ENCODE results near the gene TKT. TPM values are rescaled to one million over a fixed set of nuclear protein-coding genes. Genes with fewer than 3 reads are reported as not detected.

TKT gene
- total RNA-seq, 1 experiment from 2014 or later: 446 TPM

DNA sequence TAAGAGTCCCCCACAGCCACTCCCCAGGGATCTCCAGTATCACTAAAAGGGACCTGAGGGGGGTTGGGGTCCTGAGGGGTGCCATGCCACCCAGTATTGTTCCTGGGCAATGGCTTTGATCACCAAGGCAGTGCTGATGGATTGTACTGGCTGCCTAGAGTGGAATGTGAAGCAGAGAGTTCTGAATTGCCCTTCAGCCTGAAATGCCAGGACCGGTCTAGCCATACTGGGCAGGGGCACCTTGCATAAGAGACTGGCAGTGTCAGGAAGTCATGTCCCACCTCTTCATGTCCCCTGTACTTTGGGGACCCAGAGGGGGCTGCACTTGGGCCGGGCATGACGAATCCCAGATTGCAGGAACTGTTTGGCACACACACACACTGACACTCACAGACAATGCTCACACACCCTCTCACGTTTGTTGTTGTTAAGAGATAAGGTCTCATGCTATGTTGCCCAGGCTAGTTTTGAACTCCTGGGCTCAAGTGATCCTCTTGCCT, 4.5 kb upstream of the TKT start:
- Mint-ChIP-seq H3K4me1 (ENCODE audit: low read depth, unreplicated experiment) (peaks cover 29% of the 10 kb centered on the region), H3K27me3 (ENCODE audit: unreplicated experiment) (no peaks in the 10 kb centered on the region), H3K36me3 (ENCODE audit: insufficient read depth, unreplicated experiment) (peaks cover 6% of the 10 kb centered on the region), H3K9me3 (ENCODE audit: low read depth, unreplicated experiment) (no peaks in the 10 kb centered on the region), H3K27ac (ENCODE audit: unreplicated experiment) (no peak overlapping the region), H3K4me3 (ENCODE audit: low read depth, unreplicated experiment) (no peak overlapping the region)
- no TSS peak for BruUV-seq (replicated peaks)
- no peak for DNase-seq
- intact Hi-C loops (cut with micrococcal nuclease; ENCODE audit: unreplicated experiment): no loop called here
- CTCF ChIA-PET: no interaction called here
- TF ChIP-seq, protein P1, sequence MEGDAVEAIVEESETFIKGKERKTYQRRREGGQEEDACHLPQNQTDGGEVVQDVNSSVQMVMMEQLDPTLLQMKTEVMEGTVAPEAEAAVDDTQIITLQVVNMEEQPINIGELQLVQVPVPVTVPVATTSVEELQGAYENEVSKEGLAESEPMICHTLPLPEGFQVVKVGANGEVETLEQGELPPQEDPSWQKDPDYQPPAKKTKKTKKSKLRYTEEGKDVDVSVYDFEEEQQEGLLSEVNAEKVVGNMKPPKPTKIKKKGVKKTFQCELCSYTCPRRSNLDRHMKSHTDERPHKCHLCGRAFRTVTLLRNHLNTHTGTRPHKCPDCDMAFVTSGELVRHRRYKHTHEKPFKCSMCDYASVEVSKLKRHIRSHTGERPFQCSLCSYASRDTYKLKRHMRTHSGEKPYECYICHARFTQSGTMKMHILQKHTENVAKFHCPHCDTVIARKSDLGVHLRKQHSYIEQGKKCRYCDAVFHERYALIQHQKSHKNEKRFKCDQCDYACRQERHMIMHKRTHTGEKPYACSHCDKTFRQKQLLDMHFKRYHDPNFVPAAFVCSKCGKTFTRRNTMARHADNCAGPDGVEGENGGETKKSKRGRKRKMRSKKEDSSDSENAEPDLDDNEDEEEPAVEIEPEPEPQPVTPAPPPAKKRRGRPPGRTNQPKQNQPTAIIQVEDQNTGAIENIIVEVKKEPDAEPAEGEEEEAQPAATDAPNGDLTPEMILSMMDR (IDR thresholded peaks at IDR 0.05; ENCODE audit: unreplicated experiment): no peak

DNA sequence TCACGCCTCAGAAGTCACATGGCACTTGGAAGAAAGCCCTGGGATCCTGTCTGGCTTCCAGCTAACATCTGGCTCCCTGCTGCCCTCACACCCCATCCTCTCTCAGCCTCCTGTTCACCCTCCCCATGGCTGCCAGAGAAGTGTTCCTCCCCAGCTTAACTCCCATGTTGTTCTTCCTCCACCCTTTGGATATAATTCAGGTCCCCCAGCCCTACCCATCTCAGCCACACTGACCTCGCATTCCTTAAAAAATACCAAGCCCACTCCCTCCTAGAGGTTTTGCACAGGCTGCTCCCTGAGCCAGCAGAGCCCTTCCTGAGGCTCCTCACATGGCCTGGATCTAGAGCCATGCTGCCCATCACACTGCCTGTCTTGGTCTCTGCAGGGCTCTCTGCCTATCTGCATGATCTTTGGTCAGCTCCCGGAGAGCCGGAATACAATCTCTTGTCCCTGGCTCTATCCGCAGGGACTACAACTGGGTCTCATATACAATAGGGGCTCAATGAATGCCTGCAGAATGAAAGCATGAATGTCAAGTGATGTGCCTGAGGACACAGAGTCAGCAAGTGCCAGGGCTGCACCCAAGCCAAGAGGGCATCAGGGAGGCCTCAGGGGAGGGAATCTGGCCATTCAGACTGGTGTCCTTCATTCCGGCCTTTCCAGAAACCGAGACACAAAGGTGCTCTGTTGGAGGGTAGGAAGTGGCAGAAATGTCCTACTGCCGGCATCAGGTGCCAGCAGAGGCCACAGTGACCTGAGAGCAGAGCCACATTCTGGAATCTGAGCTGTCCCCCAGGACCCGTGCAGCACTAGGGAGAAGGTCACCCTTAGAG, 3.8 kb upstream of the TKT start:
- BruUV-seq (replicated peaks): no TSS peak
- CTCF ChIA-PET: no interaction called here
- intact Hi-C loops (cut with micrococcal nuclease; ENCODE audit: unreplicated experiment): no loop called here
- Mint-ChIP-seq H3K27ac (ENCODE audit: unreplicated experiment) (no peak overlapping the region), H3K4me3 (ENCODE audit: low read depth, unreplicated experiment) (no peak overlapping the region), H3K27me3 (ENCODE audit: unreplicated experiment) (no peaks in the 10 kb centered on the region), H3K4me1 (ENCODE audit: low read depth, unreplicated experiment) (peaks cover 22% of the 10 kb centered on the region), H3K36me3 (ENCODE audit: insufficient read depth, unreplicated experiment) (peaks cover 13% of the 10 kb centered on the region), H3K9me3 (ENCODE audit: low read depth, unreplicated experiment) (no peaks in the 10 kb centered on the region)
- no peak for DNase-seq
- TF ChIP-seq, protein P1 (IDR thresholded peaks at IDR 0.05; ENCODE audit: unreplicated experiment): no peak

DNA sequence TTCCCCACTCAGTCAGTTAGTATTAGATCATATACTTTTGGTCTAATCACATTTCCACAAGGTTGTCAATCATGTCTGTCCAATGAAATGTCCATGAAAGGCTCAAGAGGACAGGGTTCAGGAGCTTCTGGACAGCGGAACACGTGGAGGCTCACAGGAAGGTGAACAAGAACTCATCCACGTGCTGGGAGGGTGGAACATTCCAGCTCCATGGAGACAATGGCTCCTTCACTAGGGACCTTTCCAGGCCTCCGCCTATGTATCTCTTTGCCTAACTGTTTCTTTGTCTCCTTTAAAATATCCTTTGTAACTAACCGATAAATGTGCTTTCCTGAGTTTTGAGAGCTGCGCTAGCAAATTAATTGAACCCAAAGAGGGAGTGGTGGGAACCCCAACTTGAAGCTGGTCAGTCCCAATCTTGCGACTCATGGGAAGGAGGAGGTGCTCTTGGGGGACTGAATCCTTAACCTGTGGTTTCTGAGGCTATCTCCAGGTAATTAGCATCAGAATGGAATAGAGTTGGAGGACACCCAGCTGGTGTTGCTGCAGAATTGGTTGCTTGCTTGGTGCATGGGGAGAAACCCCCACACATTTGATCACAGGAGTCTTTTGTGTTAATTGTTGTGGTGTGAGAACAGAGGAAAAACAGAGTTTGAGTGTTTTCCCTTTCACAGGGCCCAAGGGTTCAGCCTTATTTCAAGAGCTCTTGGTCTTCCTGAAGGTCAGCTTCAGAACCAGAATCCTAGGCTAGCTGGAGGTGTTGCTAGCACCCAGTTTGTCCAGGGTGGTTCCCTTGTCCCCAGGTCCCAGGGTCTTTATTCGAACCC, 3.0 kb upstream of the TKT start:
- TF ChIP-seq, protein P1 (IDR thresholded peaks at IDR 0.05; ENCODE audit: unreplicated experiment): no peak
- Mint-ChIP-seq H3K36me3 (ENCODE audit: insufficient read depth, unreplicated experiment) (peaks cover 21% of the 10 kb centered on the region), H3K27ac (ENCODE audit: unreplicated experiment) (no peak overlapping the region), H3K4me1 (ENCODE audit: low read depth, unreplicated experiment) (peaks cover 19% of the 10 kb centered on the region), H3K27me3 (ENCODE audit: unreplicated experiment) (no peaks in the 10 kb centered on the region), H3K4me3 (ENCODE audit: low read depth, unreplicated experiment) (no peak overlapping the region), H3K9me3 (ENCODE audit: low read depth, unreplicated experiment) (no peaks in the 10 kb centered on the region)
- BruUV-seq (replicated peaks): no TSS peak
- intact Hi-C loops (cut with micrococcal nuclease; ENCODE audit: unreplicated experiment): no loop called here
- CTCF ChIA-PET: no interaction called here
- no peak for DNase-seq

DNA sequence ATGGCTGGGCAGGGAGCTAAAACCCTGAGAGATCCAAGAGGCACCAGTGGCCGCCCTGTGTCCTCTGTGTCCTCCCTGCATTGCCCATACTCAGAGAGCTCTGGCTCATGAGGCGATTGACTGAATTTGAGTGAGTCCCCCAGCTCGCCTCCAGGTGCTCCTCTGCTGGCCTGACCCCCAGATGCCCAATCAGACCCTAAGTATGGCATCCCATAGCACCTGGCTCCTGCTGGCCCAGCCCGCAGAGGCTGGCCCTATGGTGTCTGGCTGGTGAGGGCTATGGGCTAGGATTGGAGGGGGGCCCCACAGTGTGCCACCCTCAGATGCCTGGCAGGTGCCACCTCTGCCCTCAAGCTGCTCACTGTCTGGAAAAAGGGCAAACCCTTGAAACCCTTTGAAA, 1.6 kb upstream of the TKT start:
- H3K9me3 Mint-ChIP-seq (ENCODE audit: low read depth, unreplicated experiment): no peaks in the 10 kb centered on the region
- H3K36me3 Mint-ChIP-seq (ENCODE audit: insufficient read depth, unreplicated experiment): peaks cover 35% of the 10 kb centered on the region
- TF ChIP-seq, protein P1 (IDR thresholded peaks at IDR 0.05; ENCODE audit: unreplicated experiment): no peak
- H3K27ac Mint-ChIP-seq (ENCODE audit: unreplicated experiment): no peak overlapping the region
- no TSS peak for BruUV-seq (replicated peaks)
- intact Hi-C loops (cut with micrococcal nuclease; ENCODE audit: unreplicated experiment): no loop called here
- no peak for DNase-seq
- CTCF ChIA-PET: no interaction called here
- H3K27me3 Mint-ChIP-seq (ENCODE audit: unreplicated experiment): no peaks in the 10 kb centered on the region
- no peak overlapping the region for H3K4me3 Mint-ChIP-seq (ENCODE audit: low read depth, unreplicated experiment)
- peaks cover 29% of the 10 kb centered on the region for H3K4me1 Mint-ChIP-seq (ENCODE audit: low read depth, unreplicated experiment)
